ENCODE measurements around the gene GRM2.

The GRM2 gene

GRCh38 chr3:51681453-51681852, 25.4 kb upstream of the GRM2 start:
- Histone ChIP-seq H3K9me3 (ENCODE audit: control insufficient read depth, low read depth, low read length) (no peaks in the 10 kb centered on the region), H3K9ac (ENCODE audit: low read length) (no peak overlapping the region), H3K4me3 (ENCODE audit: low read length) (no peak overlapping the region), H3K27me3 (ENCODE audit: control insufficient read depth, insufficient read depth, low read length) (no peaks in the 10 kb centered on the region), H3K4me1 (ENCODE audit: control insufficient read depth, low read depth, low read length) (peaks cover 5% of the 10 kb centered on the region), H3K27ac (ENCODE audit: low read length) (no peak overlapping the region), H3K36me3 (ENCODE audit: control insufficient read depth, low read depth, low read length) (no peaks in the 10 kb centered on the region)

- no peaks in the 10 kb centered on the region for H3K9me3 ChIP-seq (ENCODE audit: control insufficient read depth, low read depth, low read length)
- H3K4me3 ChIP-seq (ENCODE audit: low read length) = no peak overlapping the region
- H3K9ac ChIP-seq (ENCODE audit: low read length) = no peak overlapping the region
- peaks cover 5% of the 10 kb centered on the region for H3K4me1 ChIP-seq (ENCODE audit: control insufficient read depth, low read depth, low read length)
- H3K27me3 ChIP-seq (ENCODE audit: control insufficient read depth, insufficient read depth, low read length) = no peaks in the 10 kb centered on the region
- H3K36me3 ChIP-seq (ENCODE audit: control insufficient read depth, low read depth, low read length) = no peaks in the 10 kb centered on the region
- H3K27ac ChIP-seq (ENCODE audit: low read length) = no peak overlapping the region
Observed at GRCh38 chr3:51682079-51682478, 24.8 kb upstream of the GRM2 start.

GRCh38 chr3:51682526-51682925, 24.3 kb upstream of the GRM2 start:
- Histone ChIP-seq H3K4me1 (ENCODE audit: control insufficient read depth, low read depth, low read length) (peaks cover 5% of the 10 kb centered on the region), H3K36me3 (ENCODE audit: control insufficient read depth, low read depth, low read length) (no peaks in the 10 kb centered on the region), H3K9ac (ENCODE audit: low read length) (no peak overlapping the region), H3K4me3 (ENCODE audit: low read length) (no peak overlapping the region), H3K27ac (ENCODE audit: low read length) (no peak overlapping the region), H3K27me3 (ENCODE audit: control insufficient read depth, insufficient read depth, low read length) (no peaks in the 10 kb centered on the region), H3K9me3 (ENCODE audit: control insufficient read depth, low read depth, low read length) (no peaks in the 10 kb centered on the region)

GRCh38 chr3:51683566-51683965, 23.3 kb upstream of the GRM2 start:
- Histone ChIP-seq H3K27me3 (ENCODE audit: control insufficient read depth, insufficient read depth, low read length) (no peaks in the 10 kb centered on the region), H3K9ac (ENCODE audit: low read length) (no peak overlapping the region), H3K27ac (ENCODE audit: low read length) (no peak overlapping the region), H3K4me1 (ENCODE audit: control insufficient read depth, low read depth, low read length) (peaks cover 5% of the 10 kb centered on the region), H3K36me3 (ENCODE audit: control insufficient read depth, low read depth, low read length) (no peaks in the 10 kb centered on the region), H3K9me3 (ENCODE audit: control insufficient read depth, low read depth, low read length) (no peaks in the 10 kb centered on the region), H3K4me3 (ENCODE audit: low read length) (no peak overlapping the region)

- H3K9ac ChIP-seq (ENCODE audit: low read length) = no peak overlapping the region
Observed at GRCh38 chr3:51684971-51685751, 21.7 kb upstream of the GRM2 start.

GRCh38 chr3:51686056-51686455, 20.8 kb upstream of the GRM2 start:
- H3K36me3 ChIP-seq (ENCODE audit: control insufficient read depth, low read depth, low read length) = no peaks in the 10 kb centered on the region

More at GRCh38 chr3:51684971-51685751, 21.7 kb upstream of the GRM2 start:
- Histone ChIP-seq H3K36me3 (ENCODE audit: control insufficient read depth, low read depth, low read length) (no peaks in the 10 kb centered on the region), H3K27ac (ENCODE audit: low read length) (no peak overlapping the region), H3K27me3 (ENCODE audit: control insufficient read depth, insufficient read depth, low read length) (no peaks in the 10 kb centered on the region), H3K4me3 (ENCODE audit: low read length) (no peak overlapping the region), H3K4me1 (ENCODE audit: control insufficient read depth, low read depth, low read length) (peaks cover 5% of the 10 kb centered on the region), H3K9me3 (ENCODE audit: control insufficient read depth, low read depth, low read length) (no peaks in the 10 kb centered on the region)

GRCh38 chr3:51686512-51687215, 20.2 kb upstream of the GRM2 start:
- Histone ChIP-seq H3K4me3 (ENCODE audit: low read length) (no peak overlapping the region), H3K27ac (ENCODE audit: low read length) (no peak overlapping the region), H3K27me3 (ENCODE audit: control insufficient read depth, insufficient read depth, low read length) (no peaks in the 10 kb centered on the region), H3K9ac (ENCODE audit: low read length) (no peak overlapping the region), H3K4me1 (ENCODE audit: control insufficient read depth, low read depth, low read length) (peaks cover 3% of the 10 kb centered on the region), H3K36me3 (ENCODE audit: control insufficient read depth, low read depth, low read length) (no peaks in the 10 kb centered on the region), H3K9me3 (ENCODE audit: control insufficient read depth, low read depth, low read length) (no peaks in the 10 kb centered on the region)

More at GRCh38 chr3:51686056-51686455, 20.8 kb upstream of the GRM2 start:
- Histone ChIP-seq H3K27me3 (ENCODE audit: control insufficient read depth, insufficient read depth, low read length) (no peaks in the 10 kb centered on the region), H3K27ac (ENCODE audit: low read length) (no peak overlapping the region), H3K9me3 (ENCODE audit: control insufficient read depth, low read depth, low read length) (no peaks in the 10 kb centered on the region), H3K4me1 (ENCODE audit: control insufficient read depth, low read depth, low read length) (peaks cover 5% of the 10 kb centered on the region), H3K9ac (ENCODE audit: low read length) (no peak overlapping the region), H3K4me3 (ENCODE audit: low read length) (no peak overlapping the region)

- no peaks in the 10 kb centered on the region for H3K4me1 ChIP-seq (ENCODE audit: control insufficient read depth, low read depth, low read length)
- no peaks in the 10 kb centered on the region for H3K9me3 ChIP-seq (ENCODE audit: control insufficient read depth, low read depth, low read length)
- no peaks in the 10 kb centered on the region for H3K36me3 ChIP-seq (ENCODE audit: control insufficient read depth, low read depth, low read length)
- H3K27ac ChIP-seq (ENCODE audit: low read length) = no peak overlapping the region
- no peak overlapping the region for H3K9ac ChIP-seq (ENCODE audit: low read length)
- no peak overlapping the region for H3K4me3 ChIP-seq (ENCODE audit: low read length)
- H3K27me3 ChIP-seq (ENCODE audit: control insufficient read depth, insufficient read depth, low read length) = no peaks in the 10 kb centered on the region
Observed at GRCh38 chr3:51687431-51688205, 19.2 kb upstream of the GRM2 start.

GRCh38 chr3:51688206-51688600, 18.7 kb upstream of the GRM2 start:
- H3K36me3 ChIP-seq (ENCODE audit: control insufficient read depth, low read depth, low read length) = no peaks in the 10 kb centered on the region
- H3K9ac ChIP-seq (ENCODE audit: low read length) = no peak overlapping the region
- H3K4me3 ChIP-seq (ENCODE audit: low read length) = no peak overlapping the region
- H3K4me1 ChIP-seq (ENCODE audit: control insufficient read depth, low read depth, low read length) = no peaks in the 10 kb centered on the region
- H3K27me3 ChIP-seq (ENCODE audit: control insufficient read depth, insufficient read depth, low read length) = no peaks in the 10 kb centered on the region
- no peaks in the 10 kb centered on the region for H3K9me3 ChIP-seq (ENCODE audit: control insufficient read depth, low read depth, low read length)
- H3K27ac ChIP-seq (ENCODE audit: low read length) = no peak overlapping the region

GRCh38 chr3:51691021-51691420, 15.8 kb upstream of the GRM2 start:
- H3K27ac ChIP-seq (ENCODE audit: low read length) = no peak overlapping the region
- H3K36me3 ChIP-seq (ENCODE audit: control insufficient read depth, low read depth, low read length) = no peaks in the 10 kb centered on the region
- H3K27me3 ChIP-seq (ENCODE audit: control insufficient read depth, insufficient read depth, low read length) = no peaks in the 10 kb centered on the region
- no peak overlapping the region for H3K4me3 ChIP-seq (ENCODE audit: low read length)
- H3K4me1 ChIP-seq (ENCODE audit: control insufficient read depth, low read depth, low read length) = no peaks in the 10 kb centered on the region
- no peaks in the 10 kb centered on the region for H3K9me3 ChIP-seq (ENCODE audit: control insufficient read depth, low read depth, low read length)
- H3K9ac ChIP-seq (ENCODE audit: low read length) = no peak overlapping the region

GRCh38 chr3:51691949-51692348, 14.9 kb upstream of the GRM2 start:
- Histone ChIP-seq H3K9me3 (ENCODE audit: control insufficient read depth, low read depth, low read length) (no peaks in the 10 kb centered on the region), H3K36me3 (ENCODE audit: control insufficient read depth, low read depth, low read length) (no peaks in the 10 kb centered on the region), H3K4me1 (ENCODE audit: control insufficient read depth, low read depth, low read length) (no peaks in the 10 kb centered on the region), H3K9ac (ENCODE audit: low read length) (no peak overlapping the region), H3K27ac (ENCODE audit: low read length) (no peak overlapping the region), H3K4me3 (ENCODE audit: low read length) (no peak overlapping the region), H3K27me3 (ENCODE audit: control insufficient read depth, insufficient read depth, low read length) (no peaks in the 10 kb centered on the region)
